Endothelial cell of umbilical vein (primary cell): ENCODE measurements around the gene OR1F1. TPM values are rescaled to one million over a fixed set of nuclear protein-coding genes. Genes with fewer than 3 reads are reported as not detected.

Experiments used
- BruUV-seq: library from RNA; stranded (reverse); fragments of 400-500 nt; replicated peaks from 2 replicates; lab custom pipeline; 2021; lab: Mats Ljungman, UMichigan
- CTCF ChIA-PET: fragments of 300-600, 350-600 bp; sonication (Branson Sonifier 250); formaldehyde crosslinking; loops from one replicate; lab custom pipeline; 2021; ENCODE audit warnings: antibody characterized with exemption, inconsistent platforms; lab: Charles Lee
- POLR2A ChIA-PET: fragments of 300-600, 350-600 bp; sonication (Branson Sonifier 250); formaldehyde crosslinking; loops from one replicate; lab custom pipeline; 2021; ENCODE audit warnings: antibody characterized with exemption, inconsistent platforms; lab: Charles Lee
- DNase-seq: peaks from one replicate; pipeline ENCODE4 v3.0.0-alpha.2; 2011; ENCODE audit warnings: low read depth, low spot score
- FAIRE-seq: peaks from 2 replicates; lab custom pipeline; 2011; peaks lifted over from hg19 to GRCh38; lab: Jason Lieb, UNC
- H2AFZ ChIP-seq: 2 replicates; pipeline ENCODE4 v1.6.0; 2012; ENCODE audit warnings: low read depth, low read length, control low read depth, inconsistent platforms
- H3K27ac ChIP-seq: 2 replicates; pipeline ENCODE4 v1.5.1; 2011; ENCODE audit warnings: low read depth, mild to moderate bottlenecking, control low read depth, low read length, moderate library complexity; ENCODE audit not compliant: insufficient read depth
- H3K27me3 ChIP-seq, 2 experiments: 2 replicates each; pipeline versions ENCODE4 v1.6.0 to v1.6.1; 2011; ENCODE audit warnings: low read length in 2 of 2, mixed read lengths in 1 of 2; ENCODE audit not compliant: control insufficient read depth in 2 of 2, insufficient read depth in 2 of 2
- H3K36me3 ChIP-seq, 2 experiments: 2 replicates in 1 of 2; 3 replicates in 1 of 2; pipeline ENCODE4 v1.5.1; 2011; ENCODE audit warnings: low read length in 2 of 2, mild to moderate bottlenecking in 1 of 2, moderate library complexity in 1 of 2; ENCODE audit not compliant: control insufficient read depth in 2 of 2, insufficient read depth in 2 of 2; ENCODE audit errors: extremely low read depth in 1 of 2
- H3K4me1 ChIP-seq: 3 replicates; pipeline ENCODE4 v1.5.1; 2011; ENCODE audit warnings: mild to moderate bottlenecking, low read length; ENCODE audit not compliant: control insufficient read depth, insufficient read depth; ENCODE audit errors: extremely low read depth
- H3K4me2 ChIP-seq: 2 replicates; pipeline ENCODE4 v1.6.1; 2011; ENCODE audit warnings: low read length, control low read depth, mixed read lengths; ENCODE audit not compliant: insufficient read depth
- H3K4me3 ChIP-seq, 3 experiments: fragments of 200-600 bp in 1 of 3; sonication (generic), shearing (Covaris generic) in 1 of 3; replicated peaks in 1 of 3; 2 replicates each; pipeline ENCODE4 v1.5.1; 2011 to 2016; ENCODE audit warnings: control low read depth in 3 of 3, low read length in 3 of 3, mild to moderate bottlenecking in 2 of 3, inconsistent platforms in 1 of 3, low read depth in 1 of 3, moderate library complexity in 1 of 3; ENCODE audit not compliant: insufficient read depth in 1 of 3
- H3K79me2 ChIP-seq: 2 replicates; pipeline ENCODE4 v1.6.0; 2012; ENCODE audit warnings: low read length, inconsistent platforms; ENCODE audit not compliant: control insufficient read depth, insufficient read depth
- H3K9ac ChIP-seq: replicated peaks from 2 replicates; pipeline ENCODE3; 2011; ENCODE audit warnings: low read length, control low read depth; ENCODE audit not compliant: insufficient read depth; ENCODE audit errors: extremely low read depth
- H3K9me1 ChIP-seq: replicated peaks from 3 replicates; pipeline ENCODE4 v1.6.0; 2011; ENCODE audit warnings: mild to moderate bottlenecking, low read length; ENCODE audit not compliant: control insufficient read depth, insufficient read depth; ENCODE audit errors: extremely low read depth
- H3K9me3 ChIP-seq: replicated peaks from 2 replicates; pipeline ENCODE4 v1.5.1; 2012; ENCODE audit warnings: low read length, inconsistent platforms; ENCODE audit not compliant: control insufficient read depth, insufficient read depth
- H4K20me1 ChIP-seq: replicated peaks from 2 replicates; pipeline ENCODE3; 2011; ENCODE audit warnings: mild to moderate bottlenecking, low read length; ENCODE audit not compliant: control insufficient read depth, insufficient read depth; ENCODE audit errors: extremely low read depth
- EZH2 ChIP-seq: IDR thresholded peaks from 2 replicates; pipeline ENCODE4 v1.6.1; 2012; ENCODE audit warnings: borderline replicate concordance, low read depth, mild to moderate bottlenecking, moderate library complexity, low read length, inconsistent platforms; ENCODE audit not compliant: severe bottlenecking
- FOS ChIP-seq: IDR thresholded peaks from 2 replicates; pipeline ENCODE4 v1.6.1; 2011; ENCODE audit warnings: mild to moderate bottlenecking, low read length, moderate library complexity, borderline replicate concordance; ENCODE audit not compliant: insufficient read depth
- GATA2 ChIP-seq: IDR thresholded peaks from 2 replicates; pipeline ENCODE4 v1.7.0; 2011; ENCODE audit warnings: low read depth, mild to moderate bottlenecking, moderate library complexity, mixed read lengths, low read length; ENCODE audit not compliant: insufficient read length, insufficient read depth
- JUN ChIP-seq: IDR thresholded peaks from 2 replicates; pipeline ENCODE4 v1.6.1; 2011; ENCODE audit warnings: borderline replicate concordance, low read depth; ENCODE audit not compliant: insufficient read length, insufficient read depth
- MYC ChIP-seq: IDR thresholded peaks from one replicate; pipeline ENCODE4 v1.6.1; 2011; ENCODE audit warnings: mild to moderate bottlenecking, low read depth, low read length
- POLR2A ChIP-seq: IDR thresholded peaks from 2 replicates; pipeline ENCODE4 v1.6.1; 2012; ENCODE audit warnings: low read depth, mild to moderate bottlenecking, control low read depth, low read length
- POLR2AphosphoS5 ChIP-seq: IDR thresholded peaks from 2 replicates; pipeline ENCODE4 v1.6.1; 2012; ENCODE audit warnings: low read depth, mild to moderate bottlenecking, control low read depth, low read length, moderate library complexity; ENCODE audit not compliant: insufficient read depth
- dilution Hi-C: fragments of 300-500 bp; cut with MboI; formaldehyde crosslinking; loops from one replicate; pipeline ENCODE4 v1.15.0; 2019; ENCODE audit warnings: low sequenced_read_pairs; ENCODE audit not compliant: extremely low pct_ligation_motif_present
- intact Hi-C: fragments of 100-400 bp; cut with micrococcal nuclease; formaldehyde crosslinking; loops from one replicate; pipeline ENCODE4 v1.10.0; 2022
- polyA plus RNA-seq, 4 experiments: library from polyadenylated mRNA; depleted of rRNA in 3 of 4; stranded (reverse) in 3 of 4; unstranded in 1 of 4; fragments of >200 nt; gene quantifications; 2 replicates each; pipeline versions ENCODE4 v1.2.1 to v1.2.3, GENCODE V29; 2011 to 2012; ENCODE audit warnings: missing spikeins in 1 of 4
- total RNA-seq: library from RNA; stranded (reverse); gene quantifications from 2 replicates; pipeline ENCODE4 v1.2.3, GENCODE V29; 2021
- TF ChIP-seq, protein P1 (sequence below): IDR thresholded peaks from 2 replicates; pipeline ENCODE4 v1.6.1; 2011; ENCODE audit not compliant: insufficient read depth, insufficient read length
- TF ChIP-seq, protein P2 (sequence below), 2 donors: IDR thresholded peaks; 1 replicate in 1 of 2; 2 replicates in 1 of 2; pipeline ENCODE4 v1.5.1; 2011; ENCODE audit warnings: low read length in 2 of 2, mild to moderate bottlenecking in 2 of 2, moderate library complexity in 2 of 2, control low read depth in 1 of 2, inconsistent platforms in 1 of 2, low read depth in 1 of 2; ENCODE audit not compliant: insufficient read depth in 1 of 2; ENCODE audit errors: extremely low read depth in 1 of 2

The OR1F1 gene
- total and polyA plus RNA-seq, 2 donors (not counting 3 experiments of a cell fraction or from before 2014, with no cell fraction given) = 0.17 TPM; not detected in 1

DNA sequence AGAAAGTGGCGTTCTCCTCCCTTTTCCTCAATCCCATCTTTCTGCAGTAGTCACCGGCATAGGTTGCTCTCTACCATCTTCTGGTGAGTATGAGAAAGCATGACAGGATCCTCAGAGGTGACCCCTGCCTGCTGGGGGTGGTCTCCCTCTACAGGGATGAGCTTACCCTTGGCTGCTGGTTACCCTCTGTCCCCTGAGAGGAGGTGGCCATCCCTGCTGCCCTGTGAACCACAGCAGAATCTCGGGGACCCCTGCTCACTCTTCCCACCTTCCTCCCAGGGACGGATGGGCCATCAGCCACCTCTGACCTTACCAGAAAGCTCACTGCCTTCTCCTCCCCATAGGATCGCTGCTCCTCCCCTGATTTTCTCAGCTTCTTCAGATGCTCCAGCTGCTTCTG, 60.6 kb downstream of the OR1F1 start:
- CTCF ChIA-PET = no interaction called here
- intact Hi-C loops (no loop called here), dilution Hi-C loops (no loop called here)
- Histone ChIP-seq H3K4me2 (no peak overlapping the region), H3K79me2 (no peaks in the 10 kb centered on the region), H3K4me1 (no peaks in the 10 kb centered on the region), H2AFZ (no peak overlapping the region), H3K9me1 (no peaks in the 10 kb centered on the region), H3K36me3 (no peaks in the 10 kb centered on the region), H3K4me3 (no peak overlapping the region), H3K9me3 (no peaks in the 10 kb centered on the region), H3K27ac (no peak overlapping the region), H3K27me3 (no peaks in the 10 kb centered on the region), H3K9ac (no peak overlapping the region), H4K20me1 (no peaks in the 10 kb centered on the region)
- TF ChIP-seq JUN (no peak), EZH2 (no peak)
- TF ChIP-seq, protein P1, sequence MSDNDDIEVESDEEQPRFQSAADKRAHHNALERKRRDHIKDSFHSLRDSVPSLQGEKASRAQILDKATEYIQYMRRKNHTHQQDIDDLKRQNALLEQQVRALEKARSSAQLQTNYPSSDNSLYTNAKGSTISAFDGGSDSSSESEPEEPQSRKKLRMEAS = no peak
- BruUV-seq = no TSS peak
- DNase-seq = no peak
- FAIRE-seq = no peak
- POLR2A ChIA-PET = no interaction called here

DNA sequence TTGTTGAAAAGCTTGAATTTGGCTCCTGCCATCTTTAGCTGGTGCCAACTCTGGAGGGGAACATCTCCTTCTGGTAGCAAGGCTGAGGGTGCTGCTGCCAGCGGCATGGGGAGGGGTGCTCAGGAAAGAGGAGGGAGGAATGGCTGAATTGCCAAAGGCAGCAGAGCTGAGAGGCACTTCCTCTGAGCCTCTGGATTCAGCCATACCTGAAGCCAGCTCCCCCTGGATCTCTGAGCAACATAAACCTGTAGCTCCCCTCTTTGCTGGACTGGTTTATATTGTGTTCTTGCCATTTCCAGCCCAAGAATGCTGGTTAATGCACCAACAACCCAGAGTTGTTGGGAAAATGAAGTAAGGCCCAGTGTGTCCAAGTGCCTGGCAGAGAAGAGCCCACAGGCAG, 61.0 kb downstream of the OR1F1 start:
- no peaks in the 10 kb centered on the region for H3K27me3 ChIP-seq
- no peaks in the 10 kb centered on the region for H3K36me3 ChIP-seq
- ChIA-PET CTCF (no interaction called here), POLR2A (interaction anchor here (0.5 kb wide), 1 partner anchor 451 kb away, joined by 3 read pairs; no protein-coding TSS in a partner anchor)
- FAIRE-seq = no peak
- H3K4me3 ChIP-seq = no peak overlapping the region
- TF ChIP-seq JUN = no peak
- no peak for TF ChIP-seq POLR2A
- TF ChIP-seq, protein P2, sequence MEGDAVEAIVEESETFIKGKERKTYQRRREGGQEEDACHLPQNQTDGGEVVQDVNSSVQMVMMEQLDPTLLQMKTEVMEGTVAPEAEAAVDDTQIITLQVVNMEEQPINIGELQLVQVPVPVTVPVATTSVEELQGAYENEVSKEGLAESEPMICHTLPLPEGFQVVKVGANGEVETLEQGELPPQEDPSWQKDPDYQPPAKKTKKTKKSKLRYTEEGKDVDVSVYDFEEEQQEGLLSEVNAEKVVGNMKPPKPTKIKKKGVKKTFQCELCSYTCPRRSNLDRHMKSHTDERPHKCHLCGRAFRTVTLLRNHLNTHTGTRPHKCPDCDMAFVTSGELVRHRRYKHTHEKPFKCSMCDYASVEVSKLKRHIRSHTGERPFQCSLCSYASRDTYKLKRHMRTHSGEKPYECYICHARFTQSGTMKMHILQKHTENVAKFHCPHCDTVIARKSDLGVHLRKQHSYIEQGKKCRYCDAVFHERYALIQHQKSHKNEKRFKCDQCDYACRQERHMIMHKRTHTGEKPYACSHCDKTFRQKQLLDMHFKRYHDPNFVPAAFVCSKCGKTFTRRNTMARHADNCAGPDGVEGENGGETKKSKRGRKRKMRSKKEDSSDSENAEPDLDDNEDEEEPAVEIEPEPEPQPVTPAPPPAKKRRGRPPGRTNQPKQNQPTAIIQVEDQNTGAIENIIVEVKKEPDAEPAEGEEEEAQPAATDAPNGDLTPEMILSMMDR (IDR thresholded peaks at IDR 0.05; ENCODE audit: extremely low read depth in 1 of 2, insufficient read depth in 1 of 2, low read depth in 1 of 2, low read length in 2 of 2) = no peak
- TF ChIP-seq FOS = no peak
- no peak for TF ChIP-seq GATA2
- TF ChIP-seq, protein P1 = no peak
- no peak for TF ChIP-seq POLR2AphosphoS5
- TF ChIP-seq EZH2 = no peak
- no peak for TF ChIP-seq MYC
- intact Hi-C loops (no loop called here), dilution Hi-C loops (no loop called here)
- no peak for DNase-seq
- H2AFZ ChIP-seq = no peak overlapping the region
- no TSS peak for BruUV-seq
- H3K4me1 ChIP-seq = no peaks in the 10 kb centered on the region
- no peaks in the 10 kb centered on the region for H3K9me1 ChIP-seq
- no peaks in the 10 kb centered on the region for H4K20me1 ChIP-seq
- H3K27ac ChIP-seq = no peak overlapping the region
- H3K9ac ChIP-seq = no peak overlapping the region
- H3K4me2 ChIP-seq = no peak overlapping the region
- H3K79me2 ChIP-seq = no peaks in the 10 kb centered on the region
- H3K9me3 ChIP-seq = no peaks in the 10 kb centered on the region
